ENCODE data around the gene CEP89.
"Not testable (repeated sequence)": the region's sequence is repeated elsewhere in the genome, so short reads cannot be mapped to it uniquely, and the experiment has no call there.

The CEP89 gene

GRCh38 chr19:32988254-32988653 is 16.5 kb upstream of the CEP89 start:
- H3K36me3 Mint-ChIP-seq; H3K4me3 Mint-ChIP-seq; DNase-seq (ENCODE audit: low spot score in 2 of 2); H3K9me3 Mint-ChIP-seq; H3K4me1 Mint-ChIP-seq; H3K27ac Mint-ChIP-seq; ATAC-seq (ENCODE audit: low read depth); H3K27me3 Mint-ChIP-seq: not testable (repeated sequence)

- not testable (repeated sequence) for DNase-seq (ENCODE audit: low spot score in 2 of 2); H3K4me1 Mint-ChIP-seq; H3K4me3 Mint-ChIP-seq; H3K27me3 Mint-ChIP-seq; H3K9me3 Mint-ChIP-seq; H3K27ac Mint-ChIP-seq; ATAC-seq (ENCODE audit: low read depth); H3K36me3 Mint-ChIP-seq
These were observed 10.7 kb upstream of the CEP89 start for GRCh38 chr19:32982488-32982887.

- H3K4me3 Mint-ChIP-seq; H3K36me3 Mint-ChIP-seq; H3K9me3 Mint-ChIP-seq; ATAC-seq (ENCODE audit: low read depth); DNase-seq (ENCODE audit: low spot score in 2 of 2); H3K27ac Mint-ChIP-seq; H3K27me3 Mint-ChIP-seq; H3K4me1 Mint-ChIP-seq: not testable (repeated sequence)
These were observed 8.0 kb upstream of the CEP89 start for GRCh38 chr19:32979807-32980206.

GRCh38 chr19:32977813-32978212 is 6.1 kb upstream of the CEP89 start:
- not testable (repeated sequence) for H3K4me1 Mint-ChIP-seq; ATAC-seq (ENCODE audit: low read depth); H3K9me3 Mint-ChIP-seq; H3K27me3 Mint-ChIP-seq; H3K27ac Mint-ChIP-seq; DNase-seq (ENCODE audit: low spot score in 2 of 2); H3K36me3 Mint-ChIP-seq; H3K4me3 Mint-ChIP-seq

- no peak for DNase-seq (ENCODE audit: low spot score in 2 of 2)
- H3K27me3 Mint-ChIP-seq = no peaks in the 10 kb centered on the region
- no peak overlapping the region for H3K4me3 Mint-ChIP-seq
- H3K9me3 Mint-ChIP-seq = no peaks in the 10 kb centered on the region
- no peak for ATAC-seq (ENCODE audit: low read depth)
- H3K27ac Mint-ChIP-seq = no peak overlapping the region
- peaks cover 4% of the 10 kb centered on the region for H3K4me1 Mint-ChIP-seq
- H3K36me3 Mint-ChIP-seq = peaks cover 4% of the 10 kb centered on the region
These were observed 5.5 kb upstream of the CEP89 start for GRCh38 chr19:32977280-32977679.

GRCh38 chr19:32976223-32976805 is 4.6 kb upstream of the CEP89 start:
- no peak overlapping the region for H3K27ac Mint-ChIP-seq
- H3K36me3 Mint-ChIP-seq = peaks cover 4% of the 10 kb centered on the region
- H3K4me1 Mint-ChIP-seq = peaks cover 6% of the 10 kb centered on the region
- DNase-seq (ENCODE audit: low spot score in 2 of 2) = peak in 1 of 2 donors; percentile 25
- no peaks in the 10 kb centered on the region for H3K27me3 Mint-ChIP-seq
- H3K9me3 Mint-ChIP-seq = no peaks in the 10 kb centered on the region
- no peak for ATAC-seq (ENCODE audit: low read depth)
- H3K4me3 Mint-ChIP-seq = no peak overlapping the region

- peaks cover 14% of the 10 kb centered on the region for H3K4me1 Mint-ChIP-seq
These were observed 654 bp downstream of the CEP89 start for GRCh38 chr19:32971012-32971595.

GRCh38 chr19:32969549-32969948 is 2.2 kb downstream of the CEP89 start:
- peaks cover 11% of the 10 kb centered on the region for H3K4me1 Mint-ChIP-seq
- H3K4me3 Mint-ChIP-seq = no peak overlapping the region
- DNase-seq (ENCODE audit: low spot score in 2 of 2) (no peak), ATAC-seq (ENCODE audit: low read depth) (no peak)
- no peak overlapping the region for H3K27ac Mint-ChIP-seq
- no peaks in the 10 kb centered on the region for H3K27me3 Mint-ChIP-seq
- H3K9me3 Mint-ChIP-seq = no peaks in the 10 kb centered on the region
- peaks cover 4% of the 10 kb centered on the region for H3K36me3 Mint-ChIP-seq

More at GRCh38 chr19:32971012-32971595, 654 bp downstream of the CEP89 start:
- peak overlapping the region; percentile 98 for H3K4me3 Mint-ChIP-seq
- no peaks in the 10 kb centered on the region for H3K9me3 Mint-ChIP-seq
- DNase-seq (ENCODE audit: low spot score in 2 of 2) (no peak), ATAC-seq (ENCODE audit: low read depth) (no peak)
- H3K36me3 Mint-ChIP-seq = peaks cover 7% of the 10 kb centered on the region
- H3K27me3 Mint-ChIP-seq = no peaks in the 10 kb centered on the region
- H3K27ac Mint-ChIP-seq = peak overlapping the region; percentile 8

- no peak for ATAC-seq (ENCODE audit: low read depth)
These were observed 5.0 kb downstream of the CEP89 start for GRCh38 chr19:32966750-32967149.

GRCh38 chr19:32945260-32945659 is 26.5 kb downstream of the CEP89 start:
- no peaks in the 10 kb centered on the region for H3K27me3 Mint-ChIP-seq
- no peak overlapping the region for H3K27ac Mint-ChIP-seq
- H3K9me3 Mint-ChIP-seq = peaks cover 6% of the 10 kb centered on the region
- ATAC-seq (ENCODE audit: low read depth) (no peak), DNase-seq (ENCODE audit: low spot score in 2 of 2) (no peak)
- H3K4me1 Mint-ChIP-seq = no peaks in the 10 kb centered on the region
- no peak overlapping the region for H3K4me3 Mint-ChIP-seq
- H3K36me3 Mint-ChIP-seq = peaks cover 55% of the 10 kb centered on the region

More at GRCh38 chr19:32966750-32967149, 5.0 kb downstream of the CEP89 start:
- peaks cover 8% of the 10 kb centered on the region for H3K4me1 Mint-ChIP-seq
- peaks cover 19% of the 10 kb centered on the region for H3K36me3 Mint-ChIP-seq
- no peaks in the 10 kb centered on the region for H3K27me3 Mint-ChIP-seq
- no peak overlapping the region for H3K27ac Mint-ChIP-seq
- DNase-seq (ENCODE audit: low spot score in 2 of 2) = no peak
- no peak overlapping the region for H3K4me3 Mint-ChIP-seq
- no peaks in the 10 kb centered on the region for H3K9me3 Mint-ChIP-seq

- H3K27me3 Mint-ChIP-seq; H3K27ac Mint-ChIP-seq; H3K4me3 Mint-ChIP-seq; DNase-seq (ENCODE audit: low spot score in 2 of 2); H3K4me1 Mint-ChIP-seq; H3K9me3 Mint-ChIP-seq; ATAC-seq (ENCODE audit: low read depth): not testable (repeated sequence)
- H3K36me3 Mint-ChIP-seq = peaks cover 41% of the 10 kb centered on the region
These were observed 30.5 kb downstream of the CEP89 start for GRCh38 chr19:32941273-32941672.

GRCh38 chr19:32936065-32936464 is 35.7 kb downstream of the CEP89 start:
- DNase-seq (ENCODE audit: low spot score in 2 of 2) = no peak
- Mint-ChIP-seq H3K27me3 (no peaks in the 10 kb centered on the region), H3K27ac (no peak overlapping the region), H3K4me1 (no peaks in the 10 kb centered on the region), H3K9me3 (no peaks in the 10 kb centered on the region), H3K4me3 (no peak overlapping the region), H3K36me3 (peaks cover 41% of the 10 kb centered on the region)
- ATAC-seq (ENCODE audit: low read depth) = no peak

GRCh38 chr19:32935629-32936028 is 36.1 kb downstream of the CEP89 start:
- Mint-ChIP-seq H3K27ac (no peak overlapping the region), H3K36me3 (peaks cover 45% of the 10 kb centered on the region), H3K9me3 (no peaks in the 10 kb centered on the region), H3K4me3 (no peak overlapping the region), H3K27me3 (no peaks in the 10 kb centered on the region), H3K4me1 (no peaks in the 10 kb centered on the region)
- ATAC-seq (ENCODE audit: low read depth) (no peak), DNase-seq (ENCODE audit: low spot score in 2 of 2) (no peak)

GRCh38 chr19:32933571-32933970 is 38.2 kb downstream of the CEP89 start:
- DNase-seq (ENCODE audit: low spot score in 2 of 2) (no peak), ATAC-seq (ENCODE audit: low read depth) (no peak)
- no peaks in the 10 kb centered on the region for H3K27me3 Mint-ChIP-seq
- H3K27ac Mint-ChIP-seq = no peak overlapping the region
- H3K4me1 Mint-ChIP-seq = no peaks in the 10 kb centered on the region
- H3K36me3 Mint-ChIP-seq = peaks cover 53% of the 10 kb centered on the region
- peaks cover 5% of the 10 kb centered on the region for H3K9me3 Mint-ChIP-seq
- H3K4me3 Mint-ChIP-seq = no peak overlapping the region

GRCh38 chr19:32930567-32930966 is 41.2 kb downstream of the CEP89 start:
- no peak for ATAC-seq (ENCODE audit: low read depth)
- no peaks in the 10 kb centered on the region for H3K27me3 Mint-ChIP-seq
- H3K27ac Mint-ChIP-seq = no peak overlapping the region
- no peaks in the 10 kb centered on the region for H3K4me1 Mint-ChIP-seq
- H3K9me3 Mint-ChIP-seq = peaks cover 11% of the 10 kb centered on the region
- no peak for DNase-seq (ENCODE audit: low spot score in 2 of 2)
- H3K4me3 Mint-ChIP-seq = no peak overlapping the region
- H3K36me3 Mint-ChIP-seq = peaks cover 56% of the 10 kb centered on the region

All from memory B cell (primary cell).